GM19463 (cell line): ENCODE data around the gene PDF.

Source experiments
- ATAC-seq: cut with Tn5 transposase; IDR thresholded peaks from one replicate; pipeline ENCODE4 v1.9.1; 2021; ENCODE audit warnings: mild to moderate bottlenecking, moderate library complexity; ENCODE audit not compliant: unreplicated experiment

Gene PDF

DNA sequence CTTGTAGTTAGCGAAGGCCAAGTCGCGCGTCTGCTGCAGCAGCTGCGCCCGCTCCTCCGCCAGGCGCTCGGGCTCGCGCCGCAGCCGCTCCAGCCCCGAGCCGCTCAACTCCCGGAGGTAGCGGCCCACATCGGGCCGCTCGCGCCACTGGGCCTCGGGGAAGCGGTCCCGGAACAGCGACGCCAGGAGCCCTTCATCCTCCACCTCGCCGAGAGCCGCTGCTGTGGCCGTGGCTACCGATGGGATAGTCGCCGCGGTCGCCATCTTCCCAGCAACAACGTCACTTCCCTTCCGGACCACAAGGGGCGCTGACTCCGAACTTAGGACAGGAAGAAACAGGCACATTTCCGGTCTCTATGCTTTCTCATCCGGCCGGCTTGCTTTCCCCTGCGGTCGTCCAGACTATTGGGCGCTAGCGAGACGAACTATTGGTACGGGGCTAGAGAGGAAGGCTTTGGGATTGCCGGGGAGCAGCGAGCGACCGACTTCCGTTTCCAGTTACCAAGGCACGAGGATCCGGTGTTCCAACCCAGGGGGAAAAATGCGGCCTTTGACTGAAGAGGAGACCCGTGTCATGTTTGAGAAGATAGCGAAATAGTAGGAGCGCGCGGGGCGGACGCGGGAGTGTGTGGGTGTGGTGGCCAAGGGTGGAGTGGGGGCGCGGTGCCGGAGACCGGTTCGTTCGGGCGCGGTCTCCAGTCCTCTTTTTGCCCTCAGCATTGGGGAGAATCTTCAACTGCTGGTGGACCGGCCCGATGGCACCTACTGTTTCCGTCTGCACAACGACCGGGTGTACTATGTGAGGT, 9.1 kb upstream of the PDF start, which contains the start of the genes COG8 and NIP7:
Gene COG8, minus strand, starts transcription at position 276 of the 806 bp plus-strand sequence. Its CDS starts 12 bp downstream, at position 264.
Gene NIP7, plus strand, starts transcription at position 484 of the 806 bp plus-strand sequence. Its CDS starts 58 bp downstream, at position 542.
- peak; percentile 92 for ATAC-seq

GRCh38 chr16:69338557-69339288, 8.3 kb upstream of the PDF start:
- no peak for ATAC-seq

DNA sequence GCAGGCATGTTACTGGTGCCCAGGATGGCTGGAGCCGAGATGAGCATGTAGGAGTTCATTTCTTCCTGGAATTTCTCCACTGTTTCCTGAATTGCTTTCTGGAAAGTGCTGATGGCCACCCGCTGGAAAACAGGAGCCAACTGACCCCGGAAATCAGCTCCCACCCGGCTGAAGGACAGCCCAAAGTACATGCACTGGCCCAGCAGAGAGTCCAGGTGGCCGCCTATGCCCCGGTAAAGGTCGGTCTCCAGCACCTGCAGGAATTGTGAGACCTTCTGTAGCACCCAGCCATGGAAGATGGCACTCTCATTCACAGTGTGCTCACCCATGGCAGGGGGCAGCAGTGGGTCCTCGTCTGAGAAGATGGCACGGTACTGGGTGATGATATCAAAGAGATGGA, 4.3 kb upstream of the PDF start:
- ATAC-seq = no peak

- ATAC-seq = peak; percentile 37
Observed at GRCh38 chr16:69329369-69330285, 761 bp downstream of the PDF start.

DNA sequence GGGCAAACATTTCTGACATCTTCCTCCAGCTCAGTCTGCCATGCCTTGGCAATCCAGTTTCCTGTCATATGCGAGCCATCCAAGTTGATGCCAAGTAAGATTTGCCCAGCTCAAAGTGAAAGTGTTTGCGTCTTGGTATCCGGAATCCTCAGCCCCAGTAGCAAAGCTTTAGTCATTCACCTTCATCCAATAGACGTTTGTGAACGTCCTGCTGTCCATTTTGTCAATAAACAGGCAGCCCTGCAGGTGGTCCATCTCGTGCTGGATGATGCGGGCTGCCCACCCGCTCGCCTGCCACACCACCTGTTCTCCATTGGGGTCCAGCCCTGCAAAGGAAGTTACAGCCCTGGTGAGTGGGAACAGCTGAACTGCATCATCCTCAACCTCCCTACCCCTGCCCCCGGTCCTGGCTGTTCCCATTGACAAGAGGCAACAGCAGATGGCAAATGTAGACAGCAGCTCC, 1.5 kb downstream of the PDF start:
- no peak for ATAC-seq

- no peak for ATAC-seq
Observed at GRCh38 chr16:69327585-69328310, 2.6 kb downstream of the PDF start.

GRCh38 chr16:69326172-69326873, 4.1 kb downstream of the PDF start:
- no peak for ATAC-seq

DNA sequence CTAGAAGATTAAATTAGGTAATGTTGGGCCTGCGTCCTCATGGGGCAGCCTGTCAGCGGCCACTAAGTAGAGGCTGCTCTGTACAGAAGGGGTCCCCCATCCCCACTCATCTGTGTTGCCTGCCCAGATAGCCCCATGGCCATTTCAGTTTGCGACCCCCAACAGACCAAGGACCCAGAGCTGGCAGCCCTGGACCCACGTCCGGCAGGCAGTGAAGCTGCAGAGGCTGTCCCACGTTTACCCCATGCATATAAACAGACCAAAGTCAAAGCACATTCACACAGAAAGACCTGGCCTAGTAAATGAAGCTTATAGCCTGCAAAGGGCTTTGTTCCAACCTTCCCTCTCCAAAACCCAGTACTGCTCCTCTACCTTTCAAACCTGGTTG, 4.6 kb downstream of the PDF start:
- ATAC-seq = no peak

DNA sequence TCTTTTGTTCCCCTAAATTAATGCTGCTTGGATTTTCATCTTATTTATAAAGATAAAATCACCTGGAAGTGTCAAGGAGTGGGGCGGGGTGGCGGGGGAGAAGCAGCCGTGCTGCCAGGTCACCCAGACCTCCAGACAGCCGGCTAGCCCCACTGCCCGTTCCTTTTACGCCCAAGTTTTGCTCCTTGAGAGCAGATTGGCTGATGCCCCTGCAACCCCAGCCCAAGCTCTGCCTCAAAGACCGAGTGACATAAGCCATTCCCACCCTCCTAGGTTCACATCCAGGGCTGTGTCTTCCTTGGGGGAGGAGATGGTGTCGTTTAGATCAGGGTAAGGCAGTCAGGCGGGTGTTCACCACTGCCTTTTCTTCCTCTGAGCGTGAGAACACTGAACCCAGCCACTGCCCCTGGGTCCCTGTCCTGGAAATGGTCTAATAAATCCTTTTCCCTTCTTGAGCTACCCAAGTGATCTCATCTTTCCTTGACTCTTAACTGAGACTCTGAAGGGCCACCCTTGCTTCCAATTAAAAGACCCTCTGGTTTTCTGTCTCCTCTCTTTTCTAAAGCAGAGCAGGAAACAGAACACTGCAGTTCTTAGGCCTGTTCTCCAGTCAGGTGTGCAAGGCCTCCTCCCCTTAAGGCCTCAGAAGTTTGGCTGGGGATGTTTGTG, 5.7 kb downstream of the PDF start:
- no peak for ATAC-seq

GRCh38 chr16:69324013-69324531, 6.3 kb downstream of the PDF start:
- ATAC-seq = no peak

DNA sequence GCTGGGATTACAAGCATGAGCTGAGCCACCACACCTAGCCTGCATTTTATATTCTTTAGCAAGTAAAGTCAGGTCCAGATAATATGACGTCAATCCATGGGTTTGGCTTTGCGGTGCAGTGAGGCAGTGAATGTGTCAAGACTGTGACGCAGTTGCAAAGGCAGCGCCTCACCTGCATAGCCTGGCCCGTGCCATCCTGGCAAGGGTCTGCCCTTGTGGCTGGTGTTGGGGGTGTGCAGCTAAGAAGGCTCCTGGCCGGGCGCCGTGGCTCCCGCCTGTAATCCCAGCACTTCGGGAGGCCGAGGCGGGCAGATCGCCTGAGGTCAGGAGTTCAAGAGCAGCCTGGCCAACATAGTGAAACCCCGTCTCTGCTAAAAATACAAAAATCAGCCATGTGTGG, 7.0 kb downstream of the PDF start:
- ATAC-seq = no peak

DNA sequence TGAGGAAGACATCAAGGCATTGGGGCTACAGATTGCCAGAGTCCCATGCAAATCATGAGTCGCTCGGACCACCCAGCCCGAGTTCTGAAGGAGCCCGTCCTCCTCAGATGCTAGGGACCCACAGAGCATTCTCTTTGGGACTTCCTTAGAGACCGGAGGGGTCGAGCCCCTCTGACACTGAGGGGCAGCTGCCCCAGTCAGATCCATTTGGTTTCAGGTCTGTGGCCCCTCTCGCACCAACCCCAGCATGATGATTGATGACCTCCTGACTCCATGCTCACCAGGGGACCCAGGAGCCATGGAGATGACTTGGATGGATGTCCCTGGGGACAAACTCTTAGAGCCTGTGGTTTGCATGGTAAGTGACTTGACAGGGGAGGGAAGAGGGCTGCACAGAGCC, 8.0 kb downstream of the PDF start:
- no peak for ATAC-seq

DNA sequence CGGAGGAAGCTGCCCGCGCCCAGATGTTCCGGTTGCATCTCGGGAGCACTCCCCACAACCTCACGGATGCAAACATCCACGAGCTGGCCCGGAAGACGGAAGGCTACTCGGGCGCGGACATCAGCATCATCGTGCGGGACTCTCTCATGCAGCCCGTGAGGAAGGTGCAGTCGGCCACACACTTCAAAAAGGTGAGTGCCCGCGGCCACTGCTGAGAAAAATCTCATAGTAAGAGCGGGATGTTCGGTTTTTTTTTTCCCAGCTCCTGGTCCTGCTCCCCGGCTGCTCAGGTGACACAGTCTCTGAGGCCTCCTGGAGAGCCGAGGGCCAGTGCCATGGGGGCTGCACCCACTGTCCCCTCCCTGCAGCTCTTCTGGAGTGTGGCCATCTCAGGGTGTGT, 9.3 kb downstream of the PDF start:
- no peak for ATAC-seq

DNA sequence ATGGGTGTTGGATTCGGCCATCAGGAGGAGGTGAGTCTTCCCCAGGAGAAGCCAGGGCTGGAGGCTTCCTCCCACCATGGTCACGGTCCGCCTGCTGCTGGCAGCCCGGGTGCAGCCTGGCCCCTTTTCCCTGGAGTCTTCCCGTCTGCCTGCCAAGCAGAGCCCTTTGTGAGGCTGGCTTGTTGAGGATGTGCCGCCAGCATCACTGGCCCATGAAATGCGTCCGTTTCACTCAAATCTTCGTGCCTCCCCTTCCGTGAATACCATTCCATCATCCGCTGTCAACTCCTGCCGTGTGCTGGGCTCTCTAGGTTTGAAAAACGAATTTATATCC, 9.7 kb downstream of the PDF start:
- no peak for ATAC-seq

DNA sequence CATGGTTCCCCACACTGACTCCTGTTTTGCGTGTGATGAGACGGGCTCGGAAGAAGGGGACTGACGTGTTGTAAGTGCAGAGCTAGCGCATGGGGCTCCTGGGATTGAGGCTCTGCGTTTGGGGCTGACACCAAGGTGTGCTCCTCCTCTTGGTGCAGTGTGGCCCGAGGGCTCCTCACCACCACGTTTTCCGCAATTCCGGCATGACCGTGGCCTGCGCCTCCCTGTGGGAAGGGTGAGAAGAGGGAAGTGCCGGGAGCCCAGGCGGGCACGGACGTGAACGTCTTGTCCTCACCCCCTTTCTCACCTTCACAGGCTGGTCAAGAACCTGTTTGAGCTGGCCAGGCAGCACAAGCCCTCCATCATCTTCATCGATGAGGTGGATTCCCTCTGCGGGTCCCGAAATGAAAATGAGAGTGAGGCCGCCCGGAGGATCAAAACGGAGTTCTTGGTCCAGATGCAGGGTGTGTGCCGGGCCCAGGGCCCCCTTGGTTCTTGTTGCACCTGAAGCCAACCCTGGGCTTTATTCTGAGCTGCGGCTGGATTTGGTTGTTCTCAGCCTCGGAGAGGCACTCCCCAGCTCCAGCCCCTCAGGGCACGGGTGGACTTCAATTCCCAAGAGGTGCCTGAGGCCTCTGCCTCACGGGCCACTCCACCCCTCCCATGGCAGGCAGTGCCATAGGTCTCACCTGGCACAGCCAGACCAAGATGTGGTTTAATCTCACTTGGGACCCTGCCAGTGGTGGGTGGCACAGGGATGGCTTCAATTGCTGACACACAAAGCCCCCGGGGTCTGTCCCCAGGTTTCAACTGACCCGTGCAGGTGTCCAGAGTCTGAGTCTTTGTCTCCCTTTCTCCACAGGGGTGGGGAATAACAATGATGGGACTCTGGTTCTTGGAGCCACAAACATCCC, 10.3 kb downstream of the PDF start:
- ATAC-seq = no peak

GRCh38 chr16:69319381-69319780, 11.0 kb downstream of the PDF start:
- ATAC-seq = no peak

DNA sequence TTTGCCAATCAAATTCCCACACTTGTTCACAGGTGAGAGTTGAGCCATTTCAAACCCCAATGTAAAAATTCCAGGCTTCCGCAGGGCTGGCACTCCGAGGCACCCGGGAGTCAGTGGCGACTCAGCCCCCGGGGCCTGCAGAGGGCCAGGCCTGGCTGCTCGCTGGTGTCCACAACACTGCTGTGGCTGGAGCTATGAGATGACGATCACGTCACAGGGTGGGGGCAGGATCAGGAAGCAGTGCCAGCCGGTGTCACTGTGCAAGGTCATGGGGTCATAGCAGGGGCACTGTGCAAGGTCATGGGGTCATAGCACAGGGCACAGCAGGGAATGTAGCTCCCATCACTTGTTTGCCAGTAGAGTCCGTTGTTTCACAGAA, 11.5 kb downstream of the PDF start:
- ATAC-seq = no peak
